Measurements from ENCODE around the gene TBC1D28. TPM values are rescaled to one million over a fixed set of nuclear protein-coding genes. Genes with fewer than 3 reads are reported as not detected.
"Not testable (repeated sequence)": the region's sequence is repeated elsewhere in the genome, so short reads cannot be mapped to it uniquely, and the experiment has no call there.

The TBC1D28 gene
- total RNA-seq, 1 experiment from 2014 or later: not detected

DNA sequence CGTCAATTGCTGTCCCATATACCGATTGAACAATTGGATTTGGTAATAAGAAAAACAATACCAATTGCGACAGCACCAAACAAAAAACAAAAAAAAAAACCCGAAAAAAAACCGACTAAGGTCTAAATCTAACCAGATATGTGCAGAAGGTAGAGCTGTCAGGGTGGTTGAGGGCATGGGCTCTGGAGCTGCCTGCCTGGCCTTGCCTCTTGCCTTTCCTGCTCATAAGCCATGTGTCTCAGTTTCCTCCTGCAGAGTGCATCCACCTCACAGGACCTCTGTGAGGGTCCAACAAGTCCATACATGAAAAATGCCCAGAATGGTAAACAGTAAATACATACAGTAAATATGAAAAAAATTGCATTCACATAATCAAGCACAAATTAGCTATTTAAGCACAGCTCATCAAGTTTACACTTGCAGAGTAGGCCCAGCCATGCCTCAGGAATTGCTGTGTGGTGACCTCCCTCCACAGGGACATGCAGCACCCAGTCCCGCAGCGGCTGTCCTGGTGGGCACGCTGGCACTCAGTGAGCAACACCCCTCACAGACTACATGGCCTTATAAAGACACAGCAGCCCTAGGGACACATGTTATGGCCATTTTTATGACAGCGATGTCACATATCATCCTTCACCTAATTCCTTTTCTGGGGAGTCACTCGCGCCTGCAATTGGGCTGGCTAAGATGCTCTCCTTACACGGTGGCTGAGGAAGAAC lies 17.9 kb downstream of the TBC1D28 start:
- ChIA-PET CTCF (interaction anchor here (0.6 to 1.7 kb wide), 9 partner anchors 7 to 1809 kb away, joined by 3 to 8 read pairs (median 3); partner anchors contain the start of gene SHMT1), POLR2A (interaction anchor here (0.7 kb wide), 1 partner anchor 306 kb away, joined by 4 read pairs; no protein-coding TSS in a partner anchor)
- H3K4me1 Mint-ChIP-seq (ENCODE audit: insufficient read depth, unreplicated experiment): no peaks in the 10 kb centered on the region
- DNase-seq (ENCODE audit: unreplicated experiment): no peak
- no TSS peak for BruUV-seq (replicated peaks)
- no peak overlapping the region for H3K27ac Mint-ChIP-seq (ENCODE audit: low read depth, unreplicated experiment)
- H3K36me3 Mint-ChIP-seq (ENCODE audit: insufficient read depth, unreplicated experiment): no peaks in the 10 kb centered on the region
- H3K9me3 Mint-ChIP-seq (ENCODE audit: unreplicated experiment): no peaks in the 10 kb centered on the region
- intact Hi-C loops (cut with micrococcal nuclease): no loop called here
- no peaks in the 10 kb centered on the region for H3K27me3 Mint-ChIP-seq (ENCODE audit: insufficient read depth, unreplicated experiment)
- TF ChIP-seq CTCF (IDR thresholded peaks at IDR 0.05; ENCODE audit: unreplicated experiment): no peak
- H3K4me3 Mint-ChIP-seq (ENCODE audit: unreplicated experiment): no peak overlapping the region

DNA sequence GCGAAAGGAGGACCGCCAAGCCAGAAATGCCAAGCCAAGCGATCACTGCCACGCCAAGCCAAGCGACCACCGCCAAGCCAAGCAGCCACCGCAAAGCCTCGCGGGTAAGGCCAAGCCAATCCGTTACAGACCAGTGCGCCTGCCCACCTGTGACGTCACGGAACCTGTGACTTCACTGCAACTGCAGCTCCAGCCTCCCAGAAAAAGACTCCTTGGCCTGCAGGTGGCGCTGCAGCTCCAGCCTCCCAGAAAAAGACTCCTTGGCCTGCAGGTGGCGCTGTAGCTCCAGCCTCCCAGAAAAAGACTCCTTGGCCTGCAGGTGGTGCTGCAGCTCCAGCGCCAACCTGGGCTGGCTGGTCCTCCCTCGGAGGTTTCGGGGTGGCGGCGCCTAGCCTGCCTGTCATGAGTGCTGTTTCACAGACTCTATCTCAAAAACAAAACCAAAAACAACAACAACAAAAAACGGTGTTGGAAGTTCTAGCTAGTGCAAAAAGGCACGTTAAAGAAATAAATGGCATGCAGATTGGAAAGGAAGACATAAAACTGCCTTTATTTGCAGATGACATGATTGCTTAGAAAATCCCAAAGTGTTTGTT lies 18.6 kb downstream of the TBC1D28 start:
- ChIA-PET POLR2A (interaction anchor here (0.7 kb wide), 1 partner anchor 305 kb away, joined by 4 read pairs; no protein-coding TSS in a partner anchor), CTCF (interaction anchor here (0.7 to 1.7 kb wide), 9 partner anchors 8 to 1809 kb away, joined by 3 to 8 read pairs (median 4); partner anchors contain the start of gene SHMT1)
- TF ChIP-seq CTCF (IDR thresholded peaks at IDR 0.05; ENCODE audit: unreplicated experiment): peak; percentile 99
- DNase-seq (ENCODE audit: unreplicated experiment): peak; percentile 76
- H3K27me3 Mint-ChIP-seq (ENCODE audit: insufficient read depth, unreplicated experiment); H3K4me1 Mint-ChIP-seq (ENCODE audit: insufficient read depth, unreplicated experiment); H3K9me3 Mint-ChIP-seq (ENCODE audit: unreplicated experiment); BruUV-seq (replicated peaks); H3K36me3 Mint-ChIP-seq (ENCODE audit: insufficient read depth, unreplicated experiment); intact Hi-C loops (cut with micrococcal nuclease): not testable (repeated sequence)
- H3K4me3 Mint-ChIP-seq (ENCODE audit: unreplicated experiment): peak overlapping the region; percentile 64
- peak overlapping the region; percentile 3 for H3K27ac Mint-ChIP-seq (ENCODE audit: low read depth, unreplicated experiment)

DNA sequence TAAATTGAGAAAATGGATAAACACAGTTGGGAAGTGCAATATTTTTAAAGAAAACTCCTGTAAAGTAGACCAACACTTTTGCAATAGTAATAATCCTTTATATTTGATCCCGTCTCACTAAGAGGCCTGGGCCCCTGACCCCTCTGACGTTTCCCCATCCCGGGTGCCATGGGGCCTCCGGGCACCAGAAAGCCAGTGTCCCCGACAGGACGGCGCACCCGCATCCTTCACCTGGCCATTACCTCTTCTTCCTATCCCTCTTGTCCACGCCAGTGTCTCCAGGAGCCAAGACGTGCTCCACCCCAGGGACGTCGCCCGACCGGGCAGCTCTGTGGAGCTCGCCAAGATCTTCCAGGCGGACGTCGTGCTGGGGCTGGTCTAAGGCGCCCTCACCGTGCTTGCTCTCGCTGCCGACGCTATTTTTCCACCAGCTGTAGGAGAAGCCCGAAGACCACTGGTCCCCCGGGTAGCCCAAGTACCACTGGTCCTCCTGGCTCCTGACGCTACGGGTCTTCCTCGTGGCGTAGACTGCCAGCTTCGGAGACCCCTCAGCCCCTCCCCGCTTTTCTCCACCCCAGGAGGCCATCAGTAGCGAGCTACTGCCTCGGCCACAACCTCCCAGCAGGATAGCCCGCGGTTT lies 19.2 kb downstream of the TBC1D28 start:
- POLR2A ChIA-PET; H3K9me3 Mint-ChIP-seq (ENCODE audit: unreplicated experiment); H3K27me3 Mint-ChIP-seq (ENCODE audit: insufficient read depth, unreplicated experiment); H3K4me1 Mint-ChIP-seq (ENCODE audit: insufficient read depth, unreplicated experiment); intact Hi-C loops (cut with micrococcal nuclease); H3K36me3 Mint-ChIP-seq (ENCODE audit: insufficient read depth, unreplicated experiment): not testable (repeated sequence)
- Mint-ChIP-seq H3K4me3 (ENCODE audit: unreplicated experiment) (peak overlapping the region; percentile 64), H3K27ac (ENCODE audit: low read depth, unreplicated experiment) (peak overlapping the region; percentile 3)
- DNase-seq (ENCODE audit: unreplicated experiment): peak; percentile 17
- BruUV-seq (replicated peaks): TSS peak; percentile 77
- CTCF ChIA-PET: interaction anchor here (0.7 to 1.7 kb wide), 7 partner anchors 9 to 390 kb away, joined by 3 to 8 read pairs (median 4); partner anchors contain the start of gene SHMT1

GRCh38 chr17:18617613-18618012 lies 26.6 kb downstream of the TBC1D28 start:
- not testable (repeated sequence) for DNase-seq (ENCODE audit: unreplicated experiment)

GRCh38 chr17:18613016-18613415 lies 31.2 kb downstream of the TBC1D28 start:
- H3K4me3 Mint-ChIP-seq (ENCODE audit: unreplicated experiment); H3K4me1 Mint-ChIP-seq (ENCODE audit: insufficient read depth, unreplicated experiment); CTCF ChIA-PET; DNase-seq (ENCODE audit: unreplicated experiment); POLR2A ChIA-PET; H3K36me3 Mint-ChIP-seq (ENCODE audit: insufficient read depth, unreplicated experiment); intact Hi-C loops (cut with micrococcal nuclease); BruUV-seq (replicated peaks); H3K9me3 Mint-ChIP-seq (ENCODE audit: unreplicated experiment); H3K27ac Mint-ChIP-seq (ENCODE audit: low read depth, unreplicated experiment): not testable (repeated sequence)
- peaks cover 32% of the 10 kb centered on the region for H3K27me3 Mint-ChIP-seq (ENCODE audit: insufficient read depth, unreplicated experiment)

More at GRCh38 chr17:18617613-18618012, 26.6 kb downstream of the TBC1D28 start:
- H3K36me3 Mint-ChIP-seq (ENCODE audit: insufficient read depth, unreplicated experiment); H3K4me3 Mint-ChIP-seq (ENCODE audit: unreplicated experiment); POLR2A ChIA-PET; H3K4me1 Mint-ChIP-seq (ENCODE audit: insufficient read depth, unreplicated experiment); CTCF ChIA-PET; H3K27me3 Mint-ChIP-seq (ENCODE audit: insufficient read depth, unreplicated experiment); H3K9me3 Mint-ChIP-seq (ENCODE audit: unreplicated experiment); H3K27ac Mint-ChIP-seq (ENCODE audit: low read depth, unreplicated experiment); BruUV-seq (replicated peaks); intact Hi-C loops (cut with micrococcal nuclease): not testable (repeated sequence)

GRCh38 chr17:18593138-18593537 lies 51.1 kb downstream of the TBC1D28 start:
- POLR2A ChIA-PET; BruUV-seq (replicated peaks); CTCF ChIA-PET; H3K4me1 Mint-ChIP-seq (ENCODE audit: insufficient read depth, unreplicated experiment); DNase-seq (ENCODE audit: unreplicated experiment); H3K27me3 Mint-ChIP-seq (ENCODE audit: insufficient read depth, unreplicated experiment); intact Hi-C loops (cut with micrococcal nuclease); H3K4me3 Mint-ChIP-seq (ENCODE audit: unreplicated experiment); H3K9me3 Mint-ChIP-seq (ENCODE audit: unreplicated experiment); H3K27ac Mint-ChIP-seq (ENCODE audit: low read depth, unreplicated experiment); H3K36me3 Mint-ChIP-seq (ENCODE audit: insufficient read depth, unreplicated experiment): not testable (repeated sequence)

Data from MCF 10A (cell line).